NCI-H1105 treated with DMSO at 0.1 percent for 48 hours (cell line): ENCODE results near the gene SLC7A7.
"Not testable (repeated sequence)": the region's sequence is repeated elsewhere in the genome, so short reads cannot be mapped to it uniquely, and the experiment has no call there.

Source experiments
- DNase-seq: peaks from one replicate; lab custom pipeline; 2025; lab: John Stamatoyannopoulos, UW

SLC7A7 gene

DNA sequence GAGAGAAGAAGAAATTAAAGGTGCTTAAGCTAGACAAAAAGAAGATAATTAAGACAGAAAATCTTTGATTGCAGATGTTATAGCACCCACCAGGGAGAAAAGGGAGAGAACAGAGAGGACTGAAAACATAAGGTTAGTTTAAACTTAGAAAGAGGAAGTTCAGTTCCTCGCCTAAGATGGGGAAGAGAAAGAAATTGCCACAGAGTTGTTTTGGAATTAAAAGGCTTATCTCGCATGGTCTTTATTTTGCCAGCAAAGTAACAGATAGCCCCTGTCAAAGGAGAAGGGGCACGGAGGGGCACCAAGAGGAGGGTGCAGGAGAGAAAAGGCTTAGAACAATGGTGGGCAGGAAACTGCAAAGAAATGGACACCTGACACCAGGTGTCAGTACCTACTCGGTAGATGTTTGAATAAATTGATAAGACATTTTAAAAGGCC, 66.6 kb downstream of the SLC7A7 start:
- no peak for DNase-seq

DNA sequence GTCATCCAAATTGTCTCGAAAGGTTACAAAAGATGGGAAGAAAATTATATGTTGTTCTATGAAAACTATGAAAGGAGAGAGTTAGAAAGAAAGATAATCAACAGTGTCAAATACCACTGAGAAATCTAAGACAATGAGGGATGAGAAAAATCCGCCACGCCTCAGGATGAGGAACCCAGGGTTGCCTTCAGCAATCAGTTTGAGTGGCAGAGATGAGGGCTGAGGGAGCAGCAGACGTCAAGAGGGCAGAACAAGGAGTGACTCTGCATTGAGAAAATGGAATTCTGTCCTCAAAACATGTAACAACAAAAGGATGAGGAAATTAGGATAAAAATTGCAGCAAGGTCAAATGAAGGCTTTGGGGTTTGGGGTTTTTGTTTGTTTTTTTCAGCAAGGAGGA, 67.0 kb downstream of the SLC7A7 start:
- no peak for DNase-seq

DNA sequence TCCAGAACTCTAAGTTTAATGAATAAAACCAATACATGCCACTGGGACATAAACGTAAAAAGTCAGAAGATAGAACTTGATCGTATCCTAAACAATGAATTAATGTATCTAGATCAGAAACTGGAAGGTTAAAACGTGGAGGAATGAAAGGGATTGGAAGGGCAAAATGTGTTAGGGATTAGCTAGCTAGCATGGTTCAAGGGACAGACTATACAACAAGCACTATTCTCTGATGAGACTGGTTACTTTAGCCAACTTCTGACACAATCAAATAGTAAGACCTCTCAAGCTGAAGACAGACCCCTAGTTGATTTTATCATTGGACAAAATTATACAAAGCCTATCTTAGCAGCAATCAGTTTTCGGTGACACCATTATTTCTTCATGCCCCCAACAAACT, 67.5 kb downstream of the SLC7A7 start:
- DNase-seq = no peak

DNA sequence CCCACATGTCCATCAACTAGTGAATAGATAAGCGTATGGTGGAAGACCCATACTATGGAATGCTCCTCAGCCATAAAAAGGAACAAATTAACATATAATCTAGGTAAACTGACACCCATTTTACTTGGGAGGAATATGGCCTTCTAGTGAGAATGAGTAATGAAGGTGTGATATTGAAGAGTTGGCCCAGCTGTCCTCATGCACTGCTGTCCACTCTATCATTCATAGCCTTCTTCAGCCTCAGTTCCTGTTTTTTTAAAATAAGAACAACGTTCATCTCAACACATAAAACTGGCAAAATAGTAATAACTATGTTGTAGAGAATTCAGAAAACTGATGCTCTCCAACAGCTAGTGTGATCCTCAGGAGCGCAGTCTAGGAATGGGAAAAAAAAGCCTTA, 75.2 kb downstream of the SLC7A7 start:
- DNase-seq = no peak

DNA sequence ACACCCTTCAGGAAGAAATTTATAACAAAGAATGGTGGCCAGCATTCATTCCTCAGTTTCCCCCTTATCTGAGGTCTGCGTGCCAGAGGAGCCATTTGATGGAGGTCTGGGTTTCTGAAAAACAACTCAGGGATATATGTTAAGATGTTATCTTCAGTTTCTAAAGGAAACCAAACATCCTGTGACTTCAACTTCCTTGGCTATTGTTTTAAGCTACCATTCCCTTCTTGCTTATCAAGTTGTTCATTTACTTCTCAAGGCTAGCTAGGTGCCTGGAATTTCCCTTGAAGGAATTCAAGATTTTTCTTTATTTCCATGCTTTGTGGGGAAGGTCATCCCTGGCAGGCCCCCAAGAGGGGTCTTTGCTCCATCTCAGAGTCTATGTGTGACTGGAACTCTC, 75.8 kb downstream of the SLC7A7 start:
- no peak for DNase-seq

DNA sequence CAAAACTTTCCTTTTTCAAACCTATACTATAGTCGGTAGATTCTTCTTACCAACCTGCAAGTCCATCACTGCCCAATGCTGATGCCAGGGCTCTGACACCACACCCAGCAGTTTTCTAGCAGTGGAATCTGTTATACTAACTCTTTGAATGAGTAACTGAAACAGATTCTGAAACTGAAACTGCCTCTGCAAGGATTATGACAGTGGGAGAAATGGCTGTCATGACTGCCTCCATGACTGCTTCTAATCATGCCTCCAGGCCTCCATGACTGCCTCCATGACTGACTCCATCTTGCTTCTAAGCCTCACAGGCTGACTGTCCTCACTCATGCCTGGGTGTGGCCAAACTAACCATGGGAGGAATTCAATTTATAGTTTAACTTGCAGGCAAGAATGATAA, 78.2 kb downstream of the SLC7A7 start:
- no peak for DNase-seq

DNA sequence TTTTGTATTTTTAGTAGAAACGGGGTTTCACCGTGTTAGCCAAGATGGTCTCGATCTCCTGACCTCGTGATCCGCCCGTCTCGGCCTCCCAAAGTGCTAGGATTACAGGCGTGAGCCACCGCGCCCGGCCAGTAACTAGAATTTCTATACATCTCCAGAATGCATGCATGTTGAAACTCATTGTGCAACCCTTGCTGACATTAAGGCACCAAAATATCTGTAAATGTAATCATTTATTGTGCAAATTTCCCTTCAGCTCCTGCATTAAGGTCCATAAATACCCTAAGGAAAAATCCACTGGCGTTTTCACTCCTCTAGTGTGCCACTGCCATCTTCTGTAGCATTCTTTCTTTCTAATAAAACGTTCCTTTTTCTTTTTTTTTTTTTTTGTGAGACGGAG, 78.9 kb downstream of the SLC7A7 start:
- not testable (repeated sequence) for DNase-seq

DNA sequence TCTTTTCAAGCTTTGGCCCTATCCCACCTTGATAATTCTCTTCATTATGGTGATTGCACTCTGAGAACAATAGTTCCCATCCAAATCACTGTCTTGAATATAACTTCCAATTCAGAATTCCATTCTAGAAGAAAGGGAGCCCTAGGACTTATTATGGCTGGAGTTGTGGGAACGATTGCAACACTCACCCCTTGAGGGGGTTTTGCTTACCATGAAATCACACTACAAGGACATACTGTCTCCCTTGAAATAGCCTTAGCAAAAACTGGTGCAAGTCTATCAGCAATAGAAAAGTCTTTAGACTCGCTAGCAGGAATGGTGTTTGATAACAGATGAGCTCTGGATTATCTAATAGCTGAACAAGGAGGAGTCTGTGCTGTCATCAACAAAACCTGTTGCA, 80.1 kb downstream of the SLC7A7 start:
- no peak for DNase-seq

DNA sequence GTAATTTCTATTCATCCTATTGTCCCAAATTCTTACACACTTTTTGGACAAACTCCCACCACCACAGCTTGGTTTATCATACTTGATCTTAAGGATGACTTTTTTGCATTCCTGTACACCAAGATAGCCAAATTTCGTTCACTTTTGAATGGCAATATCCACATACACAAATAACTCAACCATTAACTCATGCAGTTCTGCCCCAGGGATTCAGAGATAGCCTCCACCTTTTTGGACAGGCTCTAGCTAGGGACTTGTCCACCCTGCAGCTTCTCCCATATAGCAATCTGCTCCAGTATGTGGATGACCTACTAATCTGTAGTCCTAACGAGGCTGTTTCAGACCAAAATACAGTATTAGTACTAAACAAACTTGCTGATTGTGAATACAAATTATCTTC, 81.4 kb downstream of the SLC7A7 start:
- no peak for DNase-seq

DNA sequence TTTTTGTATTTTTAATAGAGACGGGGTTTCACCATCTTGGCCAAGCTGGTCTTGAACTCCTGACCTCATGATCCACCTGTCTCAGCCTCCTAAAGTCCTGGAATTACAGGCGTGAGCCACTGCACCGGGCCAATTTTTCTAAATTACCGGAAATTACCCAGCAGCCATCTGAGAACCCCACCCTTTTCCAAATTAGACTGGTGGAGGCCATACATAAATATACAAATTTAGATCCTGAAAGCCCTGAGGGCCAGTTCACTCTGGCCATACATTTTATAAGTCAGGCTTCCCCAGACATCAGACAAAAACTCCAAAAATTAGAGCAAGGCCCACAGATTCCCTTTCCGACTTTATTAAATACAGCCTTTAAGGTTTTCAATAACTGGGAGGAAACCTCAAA, 83.2 kb downstream of the SLC7A7 start:
- DNase-seq = not testable (repeated sequence)

DNA sequence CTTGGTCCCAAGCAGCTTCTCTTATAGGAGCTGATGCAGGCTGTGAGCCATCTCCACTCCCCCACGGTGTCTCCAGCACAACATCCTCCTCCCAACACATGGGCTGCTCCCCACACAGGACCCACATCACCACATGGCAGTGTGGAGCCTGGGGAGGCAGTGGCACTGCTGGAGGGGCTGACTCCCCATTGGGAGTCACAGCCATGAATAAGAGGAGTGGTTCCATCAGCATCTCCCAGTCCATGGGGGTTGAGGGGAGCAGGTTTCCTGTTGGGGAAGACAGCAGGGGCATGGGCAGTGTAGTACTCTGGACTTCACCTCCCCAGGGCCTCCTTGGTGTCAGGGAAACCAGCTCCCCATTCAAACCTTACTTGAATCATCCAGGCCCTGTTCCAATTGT, 89.2 kb downstream of the SLC7A7 start:
- DNase-seq = no peak

DNA sequence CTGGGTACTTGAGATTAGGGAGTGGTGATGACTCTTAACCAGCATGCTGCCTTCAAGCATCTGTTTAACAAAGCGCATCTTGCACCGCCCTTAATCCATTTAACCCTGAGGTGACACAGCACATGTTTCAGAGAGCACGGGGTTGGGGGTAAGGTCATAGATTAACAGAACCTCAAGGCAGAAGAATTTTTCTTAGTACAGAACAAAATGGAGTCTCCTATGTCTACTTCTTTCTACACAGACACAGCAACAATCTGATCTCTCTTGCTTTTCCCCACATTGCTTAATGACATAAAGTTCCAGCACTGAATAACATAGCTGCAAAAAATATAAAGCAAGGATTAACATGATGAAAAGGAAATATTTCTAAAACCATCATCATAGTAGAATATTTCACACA, 89.9 kb downstream of the SLC7A7 start:
- DNase-seq = not testable (repeated sequence)

DNA sequence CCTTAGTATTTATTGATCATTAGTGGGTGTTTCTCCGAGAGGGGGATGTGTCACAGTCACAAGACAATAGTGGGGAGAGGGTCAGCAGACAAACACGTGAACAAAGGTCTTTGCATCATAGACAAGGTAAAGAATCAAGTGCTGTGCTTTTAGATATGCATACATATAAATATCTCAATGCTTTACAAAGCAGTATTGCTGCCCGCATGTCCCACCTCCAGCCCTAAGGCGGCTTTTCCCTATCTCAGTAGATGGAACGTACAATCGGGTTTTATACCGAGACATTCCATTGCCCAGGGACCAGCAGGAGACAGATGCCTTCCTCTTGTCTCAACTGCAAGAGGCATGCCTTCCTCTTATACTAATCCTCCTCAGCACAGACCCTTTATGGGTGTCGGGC, 90.4 kb downstream of the SLC7A7 start:
- not testable (repeated sequence) for DNase-seq

DNA sequence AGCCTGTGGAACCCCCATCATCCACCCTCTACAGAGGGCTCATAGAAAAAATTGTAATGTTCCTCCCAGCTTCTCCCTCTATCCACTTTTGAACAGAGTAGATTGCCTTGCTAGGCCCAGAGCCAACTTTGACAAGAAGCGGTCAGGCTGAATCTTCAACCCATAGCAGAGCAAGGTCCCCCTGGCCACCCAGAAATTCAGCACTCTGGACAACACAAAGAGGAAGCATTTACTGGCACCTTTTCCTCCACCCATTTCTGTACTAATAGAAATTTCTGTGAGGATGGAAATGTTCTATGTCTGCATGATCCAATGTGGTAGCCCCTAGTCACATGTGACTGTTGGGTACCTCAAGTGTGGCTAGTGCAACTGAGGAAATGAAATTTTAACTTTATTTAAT, 91.4 kb downstream of the SLC7A7 start:
- no peak for DNase-seq
